ENCODE results near the gene CADPS2. TPM values are rescaled to one million over a fixed set of nuclear protein-coding genes. Genes with fewer than 3 reads are reported as not detected.
"Not testable (repeated sequence)": the region's sequence is repeated elsewhere in the genome, so short reads cannot be mapped to it uniquely, and the experiment has no call there.

Gene CADPS2
- total RNA-seq, 2 experiments from 2014 or later: not detected

- no peak for DNase-seq
- no peaks in the 10 kb centered on the region for H3K9me3 Mint-ChIP-seq
- POLR2A ChIA-PET: no interaction called here
- no peak overlapping the region for H3K27ac Mint-ChIP-seq
- H3K36me3 Mint-ChIP-seq: no peaks in the 10 kb centered on the region
- no peaks in the 10 kb centered on the region for H3K27me3 Mint-ChIP-seq
- ATAC-seq (ENCODE audit: low read depth): no peak
- H3K4me1 Mint-ChIP-seq: no peaks in the 10 kb centered on the region
- H3K4me3 Mint-ChIP-seq: no peak overlapping the region
These were observed 596.8 kb downstream of the CADPS2 start for GRCh38 chr7:122289426-122289825.

GRCh38 chr7:122284608-122285007 is 601.7 kb downstream of the CADPS2 start:
- H3K4me3 Mint-ChIP-seq; H3K9me3 Mint-ChIP-seq; H3K27me3 Mint-ChIP-seq; POLR2A ChIA-PET; ATAC-seq (ENCODE audit: low read depth); H3K27ac Mint-ChIP-seq; H3K36me3 Mint-ChIP-seq; H3K4me1 Mint-ChIP-seq; DNase-seq: not testable (repeated sequence)

- POLR2A ChIA-PET: no interaction called here
- Mint-ChIP-seq H3K4me1 (no peaks in the 10 kb centered on the region), H3K9me3 (no peaks in the 10 kb centered on the region), H3K4me3 (no peak overlapping the region), H3K27ac (no peak overlapping the region), H3K36me3 (no peaks in the 10 kb centered on the region), H3K27me3 (no peaks in the 10 kb centered on the region)
- DNase-seq: no peak
- no peak for ATAC-seq (ENCODE audit: low read depth)
These were observed 613.1 kb downstream of the CADPS2 start for GRCh38 chr7:122273117-122273516.

- Mint-ChIP-seq H3K4me1 (no peaks in the 10 kb centered on the region), H3K9me3 (peaks cover 2% of the 10 kb centered on the region), H3K27me3 (no peaks in the 10 kb centered on the region), H3K27ac (no peak overlapping the region), H3K4me3 (no peak overlapping the region), H3K36me3 (no peaks in the 10 kb centered on the region)
- no peak for ATAC-seq (ENCODE audit: low read depth)
- POLR2A ChIA-PET: no interaction called here
- DNase-seq: no peak
These were observed 617.0 kb downstream of the CADPS2 start for GRCh38 chr7:122269241-122269640.

Other genes with a start within 250 kb of the CADPS2 start
- gene RNF133, start 187.3 kb downstream of the CADPS2 start, total RNA-seq: not detected
- gene RNF148, start 183.5 kb downstream of the CADPS2 start, total RNA-seq: not detected
- gene TAS2R16, start 109.2 kb upstream of the CADPS2 start, total RNA-seq: not detected